Type B pancreatic cell (in vitro differentiated cells): ENCODE measurements around the gene AMN. TPM values are rescaled to one million over a fixed set of nuclear protein-coding genes. Genes with fewer than 3 reads are reported as not detected.
A peak's percentile ranks its signal among the peaks of the same experiment; 100 is the strongest.
"Not testable (repeated sequence)": the region's sequence is repeated elsewhere in the genome, so short reads cannot be mapped to it uniquely, and the experiment has no call there.

Experiments used
- DNase-seq: peaks from one replicate; pipeline ENCODE4 v3.0.0; 2021; ENCODE audit warnings: mixed read lengths; ENCODE audit not compliant: unreplicated experiment; ENCODE audit errors: extremely low spot score
- H3K27ac Mint-ChIP-seq: 2 replicates; pipeline ENCODE4 v1.8.0; 2021; ENCODE audit warnings: mild to moderate bottlenecking, mixed read lengths
- H3K27me3 Mint-ChIP-seq: 2 replicates; pipeline ENCODE4 v1.8.0; 2021; ENCODE audit warnings: mixed read lengths
- H3K36me3 Mint-ChIP-seq: 2 replicates; pipeline ENCODE4 v1.8.0; 2021; ENCODE audit warnings: mixed read lengths
- H3K4me1 Mint-ChIP-seq: one replicate; pipeline ENCODE4 v1.8.0; 2021; ENCODE audit warnings: mixed read lengths; ENCODE audit not compliant: unreplicated experiment
- H3K4me3 Mint-ChIP-seq: 2 replicates; pipeline ENCODE4 v1.8.0; 2021; ENCODE audit warnings: mild to moderate bottlenecking, mixed read lengths
- H3K9me3 Mint-ChIP-seq: 2 replicates; pipeline ENCODE4 v1.8.0; 2021; ENCODE audit warnings: mixed read lengths
- long read RNA-seq: library from polyadenylated mRNA; unstranded; transcript quantifications from one replicate; pipeline ENCODE4 v2.0.0, GENCODE V29; 2020
- total RNA-seq: library from RNA; stranded (reverse); gene quantifications from 2 replicates; pipeline ENCODE4 v1.2.1, GENCODE V29; 2021; ENCODE audit warnings: low replicate concordance
- TF ChIP-seq, protein P1 (sequence below): fragments of 200-600 bp; sonication (generic); conservative IDR thresholded peaks from 2 replicates; pipeline ENCODE4 v1.5.0; 2021; ENCODE audit warnings: antibody characterized with exemption, mild to moderate bottlenecking

AMN gene
- total RNA-seq, result 18.3 and 51.7 TPM in 2 replicates
- long read RNA-seq, result 0 reads

DNA sequence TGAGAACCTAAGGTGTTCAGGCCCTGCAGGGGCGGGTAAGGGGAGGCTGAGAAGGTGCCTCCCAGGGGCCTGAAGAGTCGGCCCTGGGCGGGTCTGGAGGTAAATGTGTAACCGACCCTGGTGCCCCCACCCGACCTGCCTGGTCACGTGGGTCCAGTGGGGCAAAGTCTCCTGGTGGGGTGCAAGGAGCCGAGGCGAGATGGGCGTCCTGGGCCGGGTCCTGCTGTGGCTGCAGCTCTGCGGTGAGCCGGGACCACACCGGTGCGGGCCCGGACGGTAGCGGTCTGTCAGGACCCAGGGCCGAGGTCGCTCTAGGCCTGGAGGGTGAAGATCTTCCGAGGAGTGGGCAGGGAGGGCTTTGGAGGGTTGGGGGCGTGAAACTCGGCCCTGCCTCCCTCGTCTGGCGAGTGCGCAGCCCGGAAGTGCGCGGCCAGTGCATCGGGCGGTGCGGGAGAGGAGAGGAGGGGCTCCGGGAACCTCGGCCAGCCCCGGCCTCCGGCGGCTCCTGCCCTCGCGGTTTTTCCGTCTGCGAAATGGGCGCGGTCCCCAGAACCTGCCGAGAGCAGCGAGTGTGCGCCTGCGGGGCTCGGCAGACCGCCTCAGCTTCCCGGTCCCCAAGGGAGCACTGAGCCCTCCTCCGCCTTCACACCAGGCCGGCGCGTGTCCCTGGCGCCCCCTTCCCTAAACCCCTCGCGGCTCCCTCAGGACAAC, at the start of gene AMN:
Gene AMN (plus strand): TSS at position 174 of the 711 bp plus-strand sequence. CDS start 26 bp downstream, at position 200.
- TF ChIP-seq, protein P1, sequence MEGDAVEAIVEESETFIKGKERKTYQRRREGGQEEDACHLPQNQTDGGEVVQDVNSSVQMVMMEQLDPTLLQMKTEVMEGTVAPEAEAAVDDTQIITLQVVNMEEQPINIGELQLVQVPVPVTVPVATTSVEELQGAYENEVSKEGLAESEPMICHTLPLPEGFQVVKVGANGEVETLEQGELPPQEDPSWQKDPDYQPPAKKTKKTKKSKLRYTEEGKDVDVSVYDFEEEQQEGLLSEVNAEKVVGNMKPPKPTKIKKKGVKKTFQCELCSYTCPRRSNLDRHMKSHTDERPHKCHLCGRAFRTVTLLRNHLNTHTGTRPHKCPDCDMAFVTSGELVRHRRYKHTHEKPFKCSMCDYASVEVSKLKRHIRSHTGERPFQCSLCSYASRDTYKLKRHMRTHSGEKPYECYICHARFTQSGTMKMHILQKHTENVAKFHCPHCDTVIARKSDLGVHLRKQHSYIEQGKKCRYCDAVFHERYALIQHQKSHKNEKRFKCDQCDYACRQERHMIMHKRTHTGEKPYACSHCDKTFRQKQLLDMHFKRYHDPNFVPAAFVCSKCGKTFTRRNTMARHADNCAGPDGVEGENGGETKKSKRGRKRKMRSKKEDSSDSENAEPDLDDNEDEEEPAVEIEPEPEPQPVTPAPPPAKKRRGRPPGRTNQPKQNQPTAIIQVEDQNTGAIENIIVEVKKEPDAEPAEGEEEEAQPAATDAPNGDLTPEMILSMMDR, result no peak
- Mint-ChIP-seq H3K27me3 (peaks cover 14% of the 10 kb centered on the region), H3K9me3 (no peaks in the 10 kb centered on the region), H3K4me1 (no peaks in the 10 kb centered on the region), H3K36me3 (no peaks in the 10 kb centered on the region), H3K4me3 (no peak within 1 kb of the TSS), H3K27ac (no peak within 1 kb of the TSS)
- no peak for DNase-seq

DNA sequence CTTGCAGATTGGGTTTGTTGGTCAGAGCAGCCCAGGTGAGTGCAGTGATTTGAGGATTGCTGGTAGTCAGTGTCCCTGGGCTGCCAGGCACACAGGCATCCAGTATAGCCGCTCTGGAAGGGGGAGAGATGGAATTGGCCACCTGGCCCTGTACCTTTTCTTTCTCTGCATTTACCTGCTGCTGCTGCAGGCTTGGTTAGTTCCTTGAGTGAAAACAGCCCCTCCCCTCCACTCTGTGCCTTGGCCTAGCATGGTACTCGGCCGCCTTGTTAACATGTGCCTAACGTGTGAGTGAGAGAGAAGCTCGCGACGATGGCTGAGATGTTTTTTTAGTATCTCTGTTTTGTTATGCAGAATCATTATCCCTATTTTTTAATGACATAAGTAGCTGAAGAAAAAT, 49.3 kb upstream of the AMN start:
- TF ChIP-seq, protein P1, result no peak
- Mint-ChIP-seq H3K4me1 (no peaks in the 10 kb centered on the region), H3K27ac (peak overlapping the region; percentile 18), H3K9me3 (no peaks in the 10 kb centered on the region), H3K27me3 (no peaks in the 10 kb centered on the region), H3K36me3 (peaks cover 9% of the 10 kb centered on the region), H3K4me3 (no peak overlapping the region)
- no peak for DNase-seq

DNA sequence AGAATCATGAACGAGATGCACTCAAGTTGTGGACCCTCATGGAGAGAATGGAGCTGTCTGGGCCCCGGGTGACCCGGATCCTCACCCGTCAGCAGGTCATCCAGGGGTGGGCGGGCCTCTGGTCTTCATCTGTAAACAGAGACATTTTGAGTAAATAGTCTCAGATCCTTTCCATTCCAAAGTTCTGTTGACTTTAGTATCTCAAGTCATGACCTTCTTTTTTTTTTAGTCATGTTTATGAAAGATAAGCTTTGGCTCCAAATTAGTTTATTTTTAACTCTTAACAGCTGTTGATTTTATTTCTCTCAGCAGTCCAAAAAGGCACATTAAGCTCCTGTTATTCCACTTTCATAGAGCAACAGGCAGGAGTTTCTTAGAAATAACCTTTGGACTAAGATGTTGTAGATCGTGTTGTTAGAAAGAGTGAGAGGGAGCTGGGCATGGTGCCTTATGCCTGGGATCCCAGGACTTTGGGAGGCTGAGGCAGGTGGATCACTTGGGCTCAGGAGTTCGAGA, 48.9 kb upstream of the AMN start:
- Mint-ChIP-seq H3K27ac (no peak overlapping the region), H3K4me3 (no peak overlapping the region), H3K4me1 (no peaks in the 10 kb centered on the region)

DNA sequence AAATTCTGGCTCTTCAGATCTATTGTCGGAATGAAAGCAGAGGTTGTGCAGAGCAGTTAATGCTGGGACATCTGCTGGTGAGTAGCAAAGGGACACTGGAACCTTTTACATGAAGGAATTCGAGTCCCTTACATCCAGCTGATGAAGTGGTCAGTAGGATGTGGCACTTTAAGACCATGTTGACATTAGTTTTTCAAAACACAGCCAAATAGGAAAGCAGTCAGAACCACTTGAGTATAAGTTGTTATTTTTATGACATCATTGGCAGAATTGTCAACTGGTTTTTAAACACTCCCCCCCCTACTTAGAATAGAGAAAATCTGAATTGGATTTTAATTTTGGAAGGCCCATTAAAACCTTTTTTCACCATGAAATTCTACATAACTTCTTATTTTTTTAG, 46.8 kb upstream of the AMN start:
- Mint-ChIP-seq H3K4me3 (no peak overlapping the region), H3K4me1 (no peaks in the 10 kb centered on the region), H3K36me3 (peaks cover 14% of the 10 kb centered on the region), H3K27ac (peak overlapping the region; percentile 12), H3K9me3 (no peaks in the 10 kb centered on the region), H3K27me3 (no peaks in the 10 kb centered on the region)
- no peak for DNase-seq
- TF ChIP-seq, protein P1, result no peak

More for the DNA sequence above, 48.9 kb upstream of the AMN start:
- Mint-ChIP-seq H3K9me3 (no peaks in the 10 kb centered on the region), H3K27me3 (no peaks in the 10 kb centered on the region), H3K36me3 (peaks cover 9% of the 10 kb centered on the region)
- DNase-seq, result no peak
- TF ChIP-seq, protein P1, result no peak

DNA sequence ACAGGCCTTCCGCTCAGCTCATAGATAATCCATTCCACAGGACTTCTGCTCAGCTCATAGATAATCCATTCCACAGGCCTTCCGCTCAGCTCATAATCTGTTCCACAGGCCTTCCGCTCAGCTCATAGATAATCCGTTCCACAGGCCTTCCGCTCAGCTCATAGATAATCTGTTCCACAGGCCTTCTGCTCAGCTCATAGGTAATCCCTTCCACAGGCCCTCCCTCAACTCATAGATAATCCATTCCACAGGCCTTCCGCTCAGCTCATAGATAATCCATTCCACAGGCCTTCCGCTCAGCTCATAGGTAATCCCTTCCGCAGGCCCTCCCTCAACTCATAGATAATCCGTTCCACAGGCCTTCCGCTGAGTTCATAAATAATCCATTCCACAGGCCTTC, 45.0 kb upstream of the AMN start:
- not testable (repeated sequence) for H3K27me3 Mint-ChIP-seq, H3K27ac Mint-ChIP-seq, H3K4me3 Mint-ChIP-seq, H3K9me3 Mint-ChIP-seq, DNase-seq, H3K4me1 Mint-ChIP-seq
- peaks cover 14% of the 10 kb centered on the region for H3K36me3 Mint-ChIP-seq

DNA sequence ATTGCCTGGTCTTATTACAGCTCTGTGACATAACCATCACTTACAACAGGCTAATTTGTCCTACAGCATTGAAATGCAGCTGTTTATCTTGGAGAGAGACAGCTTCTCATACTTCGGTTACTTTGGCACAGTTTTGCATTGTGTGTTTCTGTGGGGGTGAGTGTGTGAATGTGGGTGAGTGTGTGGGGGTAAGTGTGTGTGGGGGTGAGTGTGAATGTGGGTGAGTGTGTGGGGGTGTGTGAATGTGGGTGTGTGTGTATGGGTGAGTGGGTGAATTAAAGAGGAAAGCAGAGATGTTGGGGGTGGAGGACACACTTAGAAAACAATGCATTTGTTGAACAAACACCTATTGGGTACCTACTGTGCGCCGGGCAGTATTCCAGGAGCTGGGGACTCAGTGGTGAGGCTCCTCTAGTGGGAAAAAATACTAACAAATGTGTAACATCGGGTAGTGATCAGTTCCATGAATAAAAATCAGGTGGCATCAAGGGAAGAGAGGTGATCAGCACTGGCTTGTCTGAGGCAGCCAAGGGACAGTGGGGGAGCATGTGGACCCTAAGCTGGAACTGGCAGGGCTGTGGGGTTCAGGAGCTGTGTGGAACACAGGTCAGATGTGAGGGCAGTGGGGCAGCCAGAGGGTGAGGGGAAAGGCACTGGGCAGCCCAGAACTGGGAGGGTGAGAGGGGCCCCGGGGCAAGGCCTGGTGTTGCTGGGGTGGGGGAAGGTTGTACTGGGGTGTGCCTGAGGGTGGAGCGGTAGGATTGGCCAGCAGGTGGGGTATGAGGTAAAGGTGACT, 44.1 kb upstream of the AMN start:
- TF ChIP-seq, protein P1, result no peak
- H3K4me3 Mint-ChIP-seq, result no peak overlapping the region
- no peaks in the 10 kb centered on the region for H3K27me3 Mint-ChIP-seq
- H3K4me1 Mint-ChIP-seq, result no peaks in the 10 kb centered on the region
- peaks cover 14% of the 10 kb centered on the region for H3K36me3 Mint-ChIP-seq
- no peak for DNase-seq
- no peak overlapping the region for H3K27ac Mint-ChIP-seq
- no peaks in the 10 kb centered on the region for H3K9me3 Mint-ChIP-seq
